K562 (cell line): ENCODE results near the gene LBHD1. TPM values are rescaled to one million over a fixed set of nuclear protein-coding genes. Genes with fewer than 3 reads are reported as not detected.

Experiments
- ATF7 ChIP-seq: fragments of 450-650 bp; IDR thresholded peaks from 2 replicates; pipeline ENCODE4 v1.7.1; 2014; ENCODE audit warnings: mild to moderate bottlenecking, moderate library complexity
- E2F8 ChIP-seq: fragments of 450-650 bp; IDR thresholded peaks from 2 replicates; pipeline ENCODE4 v1.7.1; 2018; ENCODE audit warnings: mild to moderate bottlenecking, low read depth; ENCODE audit not compliant: partially characterized antibody
- LARP7 ChIP-seq: fragments of 450-650 bp; IDR thresholded peaks from 2 replicates; pipeline ENCODE4 v1.6.1; 2016
- VEZF1 ChIP-seq: fragments of 200-800 bp; sonication (Bioruptor generic); IDR thresholded peaks from 2 replicates; pipeline ENCODE4 v1.6.1; 2017; ENCODE audit warnings: missing genetic modification characterization, missing compliant biosample characterization
- ZBTB26 ChIP-seq: fragments of 450-650 bp; formaldehyde crosslinking; IDR thresholded peaks from 2 replicates; pipeline ENCODE4 v1.4.0; 2022; ENCODE audit warnings: missing genetic modification characterization
- ZEB2 ChIP-seq: fragments of 450-650 bp; IDR thresholded peaks from 2 replicates; pipeline ENCODE4 v1.6.1; 2016
- ZFP36 ChIP-seq: fragments of 150-350 bp; IDR thresholded peaks from 2 replicates; pipeline ENCODE4 v1.6.1; 2018; ENCODE audit warnings: low read length, low read depth; ENCODE audit not compliant: partially characterized antibody
- ZFX ChIP-seq: sonication (generic); formaldehyde crosslinking; IDR thresholded peaks from 2 replicates; pipeline ENCODE4 v1.8.0; 2022; ENCODE audit warnings: mild to moderate bottlenecking, missing genetic modification reagents, moderate library complexity
- ZKSCAN1 ChIP-seq: fragments of 150-350 bp; IDR thresholded peaks from 2 replicates; pipeline ENCODE4 v1.6.1; 2016; ENCODE audit warnings: low read depth, low read length
- polyA plus RNA-seq, 8 experiments: library from polyadenylated mRNA; depleted of rRNA in 4 of 8; stranded (reverse) in 5 of 8; unstranded in 3 of 8; fragments of >200 nt; fragmentation: Nextera tagmentation in 2 of 8; fragmentation: Illumina TruSeq in 1 of 8; extraction: Ambion mirVana in 2 of 8; extraction: Trizol in 1 of 8; gene quantifications; 2 replicates each; pipeline versions ENCODE4 v1.2.1 to v1.2.3, GENCODE V29; 2011 to 2014; ENCODE audit warnings: inconsistent platforms in 1 of 8, missing spikeins in 1 of 8
- total RNA-seq, 7 experiments: library from RNA; depleted of rRNA in 6 of 7; stranded (reverse); fragments of >200 nt in 6 of 7; fragmentation: Illumina TruSeq in 2 of 7; extraction: Trizol in 2 of 7; gene quantifications; 2 replicates each; pipeline versions ENCODE4 v1.2.1 to v1.2.3, GENCODE V29; 2011 to 2021; ENCODE audit warnings: low replicate concordance in 1 of 7

LBHD1 gene
- total and polyA plus RNA-seq, 9 of the 15 experiments (the other 6 are each of a cell fraction or from before 2014, with no cell fraction given), result 2.6 to 28.0 (median 12.5) TPM

- TF ChIP-seq VEZF1 (CRISPR knock-in tag) (peak; percentile 89), LARP7 (0 out of 2 replicates have a peak, but pooled peaks have one; percentile 47), ZFP36 (no peak), ZBTB26 (CRISPR knock-in tag) (peak; percentile 52; the same call in 1 of the 2 replicates), ZFX (CRISPR knock-in tag) (peak; percentile 46; the same call in 1 of the 2 replicates), E2F8 (peak; percentile 96), ATF7 (peak; percentile 99), ZKSCAN1 (peak; percentile 70), ZEB2 (peak; percentile 56; the same call in 1 of the 2 replicates)
Observed at GRCh38 chr11:62621567-62622470, 50.2 kb downstream of the LBHD1 start, which contains the start of gene B3GAT3 (continued).
